Mesothelial cell of epicardium (in vitro differentiated cells): ENCODE measurements around the gene CDC34. TPM values are rescaled to one million over a fixed set of nuclear protein-coding genes. Genes with fewer than 3 reads are reported as not detected.
A peak's percentile ranks its signal among the peaks of the same experiment; 100 is the strongest.

Experiments
- DNase-seq, 2 experiments: peaks; one replicate each; pipeline ENCODE4 v3.0.0; 2021; ENCODE audit warnings: low spot score in 2 of 2; ENCODE audit not compliant: unreplicated experiment in 2 of 2
- H3K27ac Mint-ChIP-seq: 2 replicates; pipeline ENCODE4 v1.8.0; 2021; ENCODE audit warnings: mixed read lengths
- H3K27me3 Mint-ChIP-seq: 2 replicates; pipeline ENCODE4 v1.8.0; 2021; ENCODE audit warnings: low read depth, mixed read lengths
- H3K36me3 Mint-ChIP-seq: 2 replicates; pipeline ENCODE4 v1.8.0; 2021; ENCODE audit warnings: mixed read lengths
- H3K4me1 Mint-ChIP-seq: 2 replicates; pipeline ENCODE4 v1.8.0; 2021; ENCODE audit warnings: mixed read lengths
- H3K4me3 Mint-ChIP-seq: 2 replicates; pipeline ENCODE4 v1.8.0; 2021; ENCODE audit warnings: mild to moderate bottlenecking, moderate library complexity, mixed read lengths
- H3K9me3 Mint-ChIP-seq: 2 replicates; pipeline ENCODE4 v1.8.0; 2021; ENCODE audit warnings: mixed read lengths
- CTCF ChIP-seq: fragments of 200-600 bp; sonication (generic); IDR thresholded peaks from one replicate; pipeline ENCODE4 v1.5.0; 2021; ENCODE audit warnings: antibody characterized with exemption; ENCODE audit not compliant: unreplicated experiment
- total RNA-seq: library from RNA; stranded (reverse); gene quantifications from 3 replicates; pipeline ENCODE4 v1.2.1, GENCODE V29; 2021

CDC34 gene
- 98.1 to 106 TPM (median 99.5 TPM) in 3 replicates for total RNA-seq

- DNase-seq, result no peak
- peak within 1 kb of the TSS; percentile 91 for H3K4me3 Mint-ChIP-seq
- no peak for TF ChIP-seq CTCF
Observed at GRCh38 chr19:531753-532560, at the start of gene CDC34. CDC34 (plus strand) TSS chr19:531760; CDS start chr19:531932, 172 bp downstream.

GRCh38 chr19:482186-483041 lies 49.1 kb upstream of the CDC34 start:
- TF ChIP-seq CTCF, result no peak
- H3K4me3 Mint-ChIP-seq, result no peak overlapping the region
- H3K36me3 Mint-ChIP-seq, result no peaks in the 10 kb centered on the region
- DNase-seq, result no peak
- H3K27me3 Mint-ChIP-seq, result peaks cover 41% of the 10 kb centered on the region
- H3K27ac Mint-ChIP-seq, result no peak overlapping the region
- H3K4me1 Mint-ChIP-seq, result peaks cover 9% of the 10 kb centered on the region
- peaks cover 10% of the 10 kb centered on the region for H3K9me3 Mint-ChIP-seq

More at GRCh38 chr19:531753-532560, at the start of gene CDC34:
- H3K27ac Mint-ChIP-seq, result peak within 1 kb of the TSS; percentile 98
- no peaks in the 10 kb centered on the region for H3K36me3 Mint-ChIP-seq
- no peaks in the 10 kb centered on the region for H3K27me3 Mint-ChIP-seq
- H3K9me3 Mint-ChIP-seq, result no peaks in the 10 kb centered on the region
- H3K4me1 Mint-ChIP-seq, result peaks cover 18% of the 10 kb centered on the region

- no peak for DNase-seq
- TF ChIP-seq CTCF, result no peak
- Mint-ChIP-seq H3K4me1 (peaks cover 9% of the 10 kb centered on the region), H3K27ac (no peak overlapping the region), H3K9me3 (peaks cover 10% of the 10 kb centered on the region), H3K4me3 (no peak overlapping the region), H3K36me3 (no peaks in the 10 kb centered on the region), H3K27me3 (peaks cover 41% of the 10 kb centered on the region)
Observed at GRCh38 chr19:483332-484072, 48.1 kb upstream of the CDC34 start.

- Mint-ChIP-seq H3K4me1 (peaks cover 10% of the 10 kb centered on the region), H3K27me3 (peaks cover 41% of the 10 kb centered on the region), H3K9me3 (peaks cover 10% of the 10 kb centered on the region), H3K4me3 (no peak overlapping the region), H3K27ac (no peak overlapping the region), H3K36me3 (no peaks in the 10 kb centered on the region)
- TF ChIP-seq CTCF, result no peak
- no peak for DNase-seq
Observed at GRCh38 chr19:484494-484893, 47.1 kb upstream of the CDC34 start.

- Mint-ChIP-seq H3K36me3 (no peaks in the 10 kb centered on the region), H3K27ac (no peak overlapping the region), H3K4me1 (peaks cover 12% of the 10 kb centered on the region), H3K4me3 (no peak overlapping the region), H3K9me3 (peaks cover 8% of the 10 kb centered on the region), H3K27me3 (peaks cover 40% of the 10 kb centered on the region)
- TF ChIP-seq CTCF, result no peak
- no peak for DNase-seq
Observed at GRCh38 chr19:485077-485476, 46.5 kb upstream of the CDC34 start.
